Bronchial smooth muscle cell (primary cell): ENCODE data around the gene TGM3. TPM values are rescaled to one million over a fixed set of nuclear protein-coding genes. Genes with fewer than 3 reads are reported as not detected.

Experiments used
- total RNA-seq: library from RNA; depleted of rRNA; stranded (reverse); fragments of >200 nt; gene quantifications from 2 replicates; pipeline ENCODE4 v1.2.1, GENCODE V29; 2014

TGM3 gene, protein sequence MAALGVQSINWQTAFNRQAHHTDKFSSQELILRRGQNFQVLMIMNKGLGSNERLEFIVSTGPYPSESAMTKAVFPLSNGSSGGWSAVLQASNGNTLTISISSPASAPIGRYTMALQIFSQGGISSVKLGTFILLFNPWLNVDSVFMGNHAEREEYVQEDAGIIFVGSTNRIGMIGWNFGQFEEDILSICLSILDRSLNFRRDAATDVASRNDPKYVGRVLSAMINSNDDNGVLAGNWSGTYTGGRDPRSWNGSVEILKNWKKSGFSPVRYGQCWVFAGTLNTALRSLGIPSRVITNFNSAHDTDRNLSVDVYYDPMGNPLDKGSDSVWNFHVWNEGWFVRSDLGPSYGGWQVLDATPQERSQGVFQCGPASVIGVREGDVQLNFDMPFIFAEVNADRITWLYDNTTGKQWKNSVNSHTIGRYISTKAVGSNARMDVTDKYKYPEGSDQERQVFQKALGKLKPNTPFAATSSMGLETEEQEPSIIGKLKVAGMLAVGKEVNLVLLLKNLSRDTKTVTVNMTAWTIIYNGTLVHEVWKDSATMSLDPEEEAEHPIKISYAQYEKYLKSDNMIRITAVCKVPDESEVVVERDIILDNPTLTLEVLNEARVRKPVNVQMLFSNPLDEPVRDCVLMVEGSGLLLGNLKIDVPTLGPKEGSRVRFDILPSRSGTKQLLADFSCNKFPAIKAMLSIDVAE
- total RNA-seq = 0.09 TPM in 1 of 2 replicates, not detected in the other

DNA sequence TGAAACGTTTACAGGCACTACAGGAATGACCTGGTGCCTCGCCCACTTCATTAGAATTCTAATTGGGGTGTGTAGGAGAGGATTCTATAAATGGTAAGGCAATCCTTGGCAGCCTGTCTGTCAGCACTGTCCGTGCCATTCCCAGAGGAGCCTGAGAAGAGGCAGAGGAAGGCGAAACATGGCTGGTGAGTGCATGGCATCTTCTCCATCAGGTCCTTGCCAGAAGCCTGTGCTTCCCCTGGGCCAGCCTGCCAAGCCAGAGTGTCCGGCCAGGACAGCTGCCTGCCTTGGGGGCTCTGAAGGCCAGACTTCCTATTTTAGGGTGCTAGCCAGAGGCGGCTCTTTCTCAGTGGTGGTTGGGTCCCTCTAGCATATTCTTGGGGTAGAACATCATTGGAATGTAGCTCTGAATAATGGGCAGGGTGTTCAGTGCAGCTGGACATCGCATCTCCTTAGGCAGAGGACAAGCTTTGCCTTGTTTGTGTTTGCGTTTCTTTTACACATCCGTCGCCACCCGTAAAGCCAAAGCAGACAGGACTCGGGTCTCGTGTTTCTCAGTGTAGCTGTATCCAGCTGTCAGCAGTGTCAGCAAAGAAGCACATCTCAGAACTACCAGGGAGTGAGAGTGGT is at the start of gene TGM3:
TSS of gene TGM3 (plus strand) at position 116 of the 630 bp plus-strand sequence. CDS start at position 179, 63 bp downstream.

DNA sequence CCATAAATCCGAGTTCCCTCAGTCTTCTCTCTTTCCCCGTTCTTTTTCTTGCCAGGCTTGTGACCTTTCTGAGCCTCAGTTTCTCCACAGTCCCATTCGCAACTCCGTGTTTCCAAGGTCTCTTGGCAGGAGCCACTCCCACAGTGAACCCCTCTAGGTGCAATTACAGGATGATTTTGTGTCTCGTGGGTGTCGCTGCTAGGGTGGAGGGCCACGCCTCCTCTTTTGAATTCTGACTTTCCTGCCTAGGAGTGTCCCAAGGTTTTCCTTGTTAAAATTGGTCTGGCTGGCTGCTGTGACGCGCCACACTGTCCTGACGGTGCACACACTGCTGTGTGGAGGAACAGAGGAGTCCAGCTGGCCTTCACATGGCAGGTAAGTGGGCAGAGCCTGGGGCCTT is 84.8 kb downstream of the TGM3 start, which contains the start of gene TGM6:
TSS of gene TGM6 (plus strand) at position 301 of the 400 bp plus-strand sequence. CDS start at position 369, 68 bp downstream.

Other genes with a start within 250 kb of the TGM3 start
- 11.5 and 18.5 TPM in 2 replicates for gene STK35, start 194.2 kb upstream of the TGM3 start, total RNA-seq
- not detected in 2 replicates for gene TGM6, start 84.9 kb downstream of the TGM3 start, total RNA-seq
- gene SNRPB, start 174.8 kb downstream of the TGM3 start, total RNA-seq = 39.9 and 75.8 TPM in 2 replicates
- gene ZNF343, start 212.9 kb downstream of the TGM3 start, total RNA-seq = 11.1 and 12.3 TPM in 2 replicates
- 0.09 TPM in 1 of 2 replicates, not detected in the other for gene TMC2, start 240.6 kb downstream of the TGM3 start, total RNA-seq